Stomach (tissue), 4 donors: ENCODE results near the gene RASA1.

ENCODE experiments used
- POLR2A ChIP-seq, 4 donors: fragments of 450-650 bp; IDR thresholded peaks; one replicate each; pipeline ENCODE4 v1.6.1; 2016; ENCODE audit warnings: antibody characterized with exemption in 4 of 4, control low read depth in 2 of 4, mild to moderate bottlenecking in 1 of 4, moderate library complexity in 1 of 4
- POLR2AphosphoS5 ChIP-seq, 3 donors: sonication (generic); formaldehyde crosslinking; IDR thresholded peaks; one replicate each; pipeline ENCODE4 v1.6.1; 2016; ENCODE audit warnings: antibody characterized with exemption in 3 of 3
- TF ChIP-seq, protein P1 (sequence below), 7 experiments: fragments of 450-650 bp in 4 of 7; fragments of 200-600 bp in 3 of 7; sonication (generic) in 3 of 7; IDR thresholded peaks; one replicate each; pipeline ENCODE4 v1.5.1; 2016 to 2019; ENCODE audit warnings: antibody characterized with exemption in 7 of 7, control low read depth in 2 of 7, mild to moderate bottlenecking in 1 of 7

DNA sequence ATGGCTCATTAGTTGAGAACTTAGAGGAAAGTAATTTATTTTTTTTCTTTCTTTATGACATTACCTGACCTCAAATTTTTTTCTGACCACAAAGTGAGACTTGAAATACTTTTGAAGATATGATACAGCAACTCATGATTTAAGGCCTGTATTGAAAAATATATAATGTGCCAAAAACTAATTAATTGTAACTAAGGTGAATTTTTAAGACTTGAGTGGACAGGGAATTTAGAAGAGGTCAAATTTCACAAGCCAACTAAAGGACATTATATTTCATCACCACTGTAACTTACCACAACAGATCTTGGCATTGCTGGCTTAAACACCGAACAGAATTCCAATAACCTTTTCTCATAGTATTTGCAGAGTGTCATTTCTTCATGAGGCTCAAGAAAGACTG, 143.2 kb downstream of the RASA1 start:
- TF ChIP-seq POLR2A (IDR thresholded peaks at IDR 0.05) (no peak), POLR2AphosphoS5 (IDR thresholded peaks at IDR 0.05) (no peak)
- TF ChIP-seq, protein P1, sequence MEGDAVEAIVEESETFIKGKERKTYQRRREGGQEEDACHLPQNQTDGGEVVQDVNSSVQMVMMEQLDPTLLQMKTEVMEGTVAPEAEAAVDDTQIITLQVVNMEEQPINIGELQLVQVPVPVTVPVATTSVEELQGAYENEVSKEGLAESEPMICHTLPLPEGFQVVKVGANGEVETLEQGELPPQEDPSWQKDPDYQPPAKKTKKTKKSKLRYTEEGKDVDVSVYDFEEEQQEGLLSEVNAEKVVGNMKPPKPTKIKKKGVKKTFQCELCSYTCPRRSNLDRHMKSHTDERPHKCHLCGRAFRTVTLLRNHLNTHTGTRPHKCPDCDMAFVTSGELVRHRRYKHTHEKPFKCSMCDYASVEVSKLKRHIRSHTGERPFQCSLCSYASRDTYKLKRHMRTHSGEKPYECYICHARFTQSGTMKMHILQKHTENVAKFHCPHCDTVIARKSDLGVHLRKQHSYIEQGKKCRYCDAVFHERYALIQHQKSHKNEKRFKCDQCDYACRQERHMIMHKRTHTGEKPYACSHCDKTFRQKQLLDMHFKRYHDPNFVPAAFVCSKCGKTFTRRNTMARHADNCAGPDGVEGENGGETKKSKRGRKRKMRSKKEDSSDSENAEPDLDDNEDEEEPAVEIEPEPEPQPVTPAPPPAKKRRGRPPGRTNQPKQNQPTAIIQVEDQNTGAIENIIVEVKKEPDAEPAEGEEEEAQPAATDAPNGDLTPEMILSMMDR (IDR thresholded peaks at IDR 0.05): no peak
